NCI-H2029 treated with DMSO at 0.1 percent for 48 hours (cell line): ENCODE results near the gene PWWP2B.

Experiments used
- DNase-seq: peaks from one replicate; lab custom pipeline; 2025; lab: John Stamatoyannopoulos, UW

Gene PWWP2B

GRCh38 chr10:132447446-132448247 lies 50.6 kb downstream of the PWWP2B start:
- DNase-seq: no peak

- no peak for DNase-seq
Measured at GRCh38 chr10:132448248-132448731, 51.3 kb downstream of the PWWP2B start.

- DNase-seq: no peak
Measured at GRCh38 chr10:132449051-132449810, 52.2 kb downstream of the PWWP2B start.

GRCh38 chr10:132449811-132450181 lies 52.8 kb downstream of the PWWP2B start:
- no peak for DNase-seq

GRCh38 chr10:132450466-132450824 lies 53.4 kb downstream of the PWWP2B start:
- no peak for DNase-seq

- no peak for DNase-seq
Measured at GRCh38 chr10:132450825-132451505, 54.0 kb downstream of the PWWP2B start.

GRCh38 chr10:132451506-132452215 lies 54.7 kb downstream of the PWWP2B start:
- DNase-seq: no peak

GRCh38 chr10:132452216-132452650 lies 55.2 kb downstream of the PWWP2B start:
- DNase-seq: no peak

GRCh38 chr10:132452651-132453469 lies 55.9 kb downstream of the PWWP2B start:
- DNase-seq: no peak

- no peak for DNase-seq
Measured at GRCh38 chr10:132453470-132453861, 56.5 kb downstream of the PWWP2B start.

- no peak for DNase-seq
Measured at GRCh38 chr10:132454296-132455198, 57.5 kb downstream of the PWWP2B start.

GRCh38 chr10:132455441-132455971 lies 58.5 kb downstream of the PWWP2B start:
- no peak for DNase-seq

GRCh38 chr10:132455986-132456847 lies 59.2 kb downstream of the PWWP2B start:
- DNase-seq: no peak

- DNase-seq: no peak
Measured at GRCh38 chr10:132456881-132457280, 59.9 kb downstream of the PWWP2B start.

- no peak for DNase-seq
Measured at GRCh38 chr10:132457328-132458070, 60.5 kb downstream of the PWWP2B start.

GRCh38 chr10:132458071-132458585 lies 61.1 kb downstream of the PWWP2B start:
- no peak for DNase-seq

- DNase-seq: no peak
Measured at GRCh38 chr10:132458586-132459300, 61.7 kb downstream of the PWWP2B start.
